ENCODE measurements around the gene ETS1. TPM values are rescaled to one million over a fixed set of nuclear protein-coding genes. Genes with fewer than 3 reads are reported as not detected.

The ETS1 gene
- total and polyA plus RNA-seq, 12 donors = 9.6 to 61.7 (median 43.1) TPM

GRCh38 chr11:128482512-128483191 is 104.7 kb downstream of the ETS1 start:
- 82 to 88% (median 85%) methylated on average over 11 of the region's 11 CpGs for WGBS, 4 donors
- no peak overlapping the region for H3K4me3 ChIP-seq
- H3K27ac ChIP-seq = peak overlapping the region in 1 of 5 donors; percentile 64
- no peaks in the 10 kb centered on the region for H3K9me3 ChIP-seq (replicated peaks in 1 of 3)
- intact Hi-C loops (cut with DNase I) = no loop called here
- peaks cover 0 to 44% of the 10 kb centered on the region in 2 donors for H3K36me3 ChIP-seq (replicated peaks in 1 of 2)
- H3K27me3 ChIP-seq = no peaks in the 10 kb centered on the region
- peaks cover 30 to 35% of the 10 kb centered on the region in 2 donors for H3K4me1 ChIP-seq (replicated peaks in 1 of 2)
- DNase-seq = no peak
- TF ChIP-seq, protein P1, sequence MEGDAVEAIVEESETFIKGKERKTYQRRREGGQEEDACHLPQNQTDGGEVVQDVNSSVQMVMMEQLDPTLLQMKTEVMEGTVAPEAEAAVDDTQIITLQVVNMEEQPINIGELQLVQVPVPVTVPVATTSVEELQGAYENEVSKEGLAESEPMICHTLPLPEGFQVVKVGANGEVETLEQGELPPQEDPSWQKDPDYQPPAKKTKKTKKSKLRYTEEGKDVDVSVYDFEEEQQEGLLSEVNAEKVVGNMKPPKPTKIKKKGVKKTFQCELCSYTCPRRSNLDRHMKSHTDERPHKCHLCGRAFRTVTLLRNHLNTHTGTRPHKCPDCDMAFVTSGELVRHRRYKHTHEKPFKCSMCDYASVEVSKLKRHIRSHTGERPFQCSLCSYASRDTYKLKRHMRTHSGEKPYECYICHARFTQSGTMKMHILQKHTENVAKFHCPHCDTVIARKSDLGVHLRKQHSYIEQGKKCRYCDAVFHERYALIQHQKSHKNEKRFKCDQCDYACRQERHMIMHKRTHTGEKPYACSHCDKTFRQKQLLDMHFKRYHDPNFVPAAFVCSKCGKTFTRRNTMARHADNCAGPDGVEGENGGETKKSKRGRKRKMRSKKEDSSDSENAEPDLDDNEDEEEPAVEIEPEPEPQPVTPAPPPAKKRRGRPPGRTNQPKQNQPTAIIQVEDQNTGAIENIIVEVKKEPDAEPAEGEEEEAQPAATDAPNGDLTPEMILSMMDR (IDR thresholded peaks at IDR 0.05) = no peak
- no peak for TF ChIP-seq POLR2A (IDR thresholded peaks at IDR 0.05)

GRCh38 chr11:128482092-128482491 is 105.3 kb downstream of the ETS1 start:
- WGBS, 4 donors = 83 to 88% (median 88%) methylated on average over 3 of the region's 3 CpGs
- H3K27ac ChIP-seq = peak overlapping the region in 1 of 5 donors; percentile 64
- H3K9me3 ChIP-seq (replicated peaks in 1 of 3) = no peaks in the 10 kb centered on the region
- no peak for DNase-seq
- TF ChIP-seq, protein P1 (IDR thresholded peaks at IDR 0.05) = no peak
- no peaks in the 10 kb centered on the region for H3K27me3 ChIP-seq
- intact Hi-C loops (cut with DNase I) = no loop called here
- no peak overlapping the region for H3K4me3 ChIP-seq
- H3K36me3 ChIP-seq (replicated peaks in 1 of 2) = peaks cover 0 to 41% of the 10 kb centered on the region in 2 donors
- peaks cover 35 to 36% of the 10 kb centered on the region in 2 donors for H3K4me1 ChIP-seq (replicated peaks in 1 of 2)

DNA sequence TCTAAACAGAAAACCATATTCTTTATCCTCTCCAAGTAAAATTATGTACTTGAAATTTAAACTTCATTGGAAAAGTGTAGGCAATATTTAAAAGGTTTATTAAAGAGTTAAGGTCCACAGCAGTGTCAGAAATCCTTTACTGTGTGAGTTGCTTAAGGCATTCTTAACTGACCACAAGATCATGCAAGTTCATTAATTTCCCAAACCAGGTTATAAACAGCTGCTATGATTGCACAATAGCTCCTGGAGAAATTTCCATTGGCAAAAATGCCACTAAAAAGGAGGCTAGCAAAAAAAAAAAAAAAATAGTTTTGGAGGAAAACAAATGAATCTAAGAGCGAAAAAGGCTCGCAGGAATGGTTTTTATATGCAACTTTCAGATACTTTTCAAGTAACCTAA is 106.2 kb downstream of the ETS1 start:
- Histone ChIP-seq H3K4me3 (no peak overlapping the region), H3K4me1 (replicated peaks in 1 of 2) (peaks cover 39 to 40% of the 10 kb centered on the region in 2 donors), H3K9me3 (replicated peaks in 1 of 3) (no peaks in the 10 kb centered on the region), H3K27ac (peak overlapping the region in 4 of 5 donors; percentile 2 to 76 (median 50)), H3K27me3 (no peaks in the 10 kb centered on the region), H3K36me3 (replicated peaks in 1 of 2) (peaks cover 0 to 41% of the 10 kb centered on the region in 2 donors)
- no peak for DNase-seq
- 52 to 72% (median 61%) methylated on average over 2 of the region's 2 CpGs for WGBS, 4 donors
- TF ChIP-seq, protein P1 (IDR thresholded peaks at IDR 0.05) = no peak
- TF ChIP-seq POLR2A (IDR thresholded peaks at IDR 0.05) = no peak
- intact Hi-C loops (cut with DNase I) = no loop called here

DNA sequence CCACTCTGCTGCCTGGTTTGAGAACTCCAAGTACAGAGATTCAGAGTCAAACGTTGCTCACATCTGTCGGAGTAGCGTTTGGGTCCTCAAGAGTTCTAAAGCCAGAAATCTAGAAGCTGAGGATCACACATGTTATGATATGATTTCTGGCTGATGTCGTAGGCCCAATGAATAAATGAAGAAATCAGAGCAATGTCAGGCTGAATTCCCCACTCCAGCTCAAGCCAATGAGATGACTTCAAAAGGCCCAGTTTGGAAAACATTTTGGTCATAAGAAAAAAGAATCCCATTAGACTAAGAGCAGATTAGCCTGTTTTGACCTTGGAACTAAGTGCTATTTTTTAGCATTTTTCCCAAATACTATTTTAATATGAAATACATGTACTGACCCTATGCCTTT is 106.7 kb downstream of the ETS1 start:
- H3K27ac ChIP-seq = peak overlapping the region in 4 of 5 donors; percentile 30 to 76 (median 50)
- WGBS, 4 donors = 59 to 75% (median 71%) methylated on average over 4 of the region's 4 CpGs
- H3K27me3 ChIP-seq = no peaks in the 10 kb centered on the region
- no peak for DNase-seq
- TF ChIP-seq POLR2A (IDR thresholded peaks at IDR 0.05) = no peak
- TF ChIP-seq, protein P1 (IDR thresholded peaks at IDR 0.05) = no peak
- intact Hi-C loops (cut with DNase I) = no loop called here
- peaks cover 42 to 45% of the 10 kb centered on the region in 2 donors for H3K4me1 ChIP-seq (replicated peaks in 1 of 2)
- H3K36me3 ChIP-seq (replicated peaks in 1 of 2) = peaks cover 0 to 40% of the 10 kb centered on the region in 2 donors
- H3K9me3 ChIP-seq (replicated peaks in 1 of 3) = no peaks in the 10 kb centered on the region
- no peak overlapping the region for H3K4me3 ChIP-seq

All from adrenal gland (tissue), 12 donors.